RWPE2 (cell line): ENCODE results near the gene LEUTX.

Source experiments
- ATAC-seq: fragments of 200-7000 bp; cut with Tn5 transposase; 3 replicates; pipeline ENCODE4 v1.9.1; 2021; ENCODE audit warnings: low read depth
- DNase-seq: peaks from one replicate; pipeline ENCODE4 v3.0.0-alpha.2; 2020; ENCODE audit warnings: low spot score
- H3K27ac ChIP-seq: fragments of 450-650 bp; 2 replicates; pipeline ENCODE4 v1.5.1; 2017; ENCODE audit warnings: mild to moderate bottlenecking; ENCODE audit not compliant: poor library complexity, severe bottlenecking
- H3K27me3 ChIP-seq: fragments of 250-450 bp; sonication (Bioruptor Pico); 2 replicates; pipeline ENCODE4 v1.5.1; 2021; ENCODE audit warnings: mild to moderate bottlenecking, moderate library complexity; ENCODE audit not compliant: insufficient read depth, poor library complexity, severe bottlenecking
- H3K36me3 ChIP-seq: fragments of 250-450 bp; sonication (Bioruptor Pico); 2 replicates; pipeline ENCODE4 v1.5.1; 2020; ENCODE audit warnings: low read depth, mild to moderate bottlenecking, moderate library complexity
- H3K4me1 ChIP-seq: fragments of 250-450 bp; sonication (Bioruptor Pico); 2 replicates; pipeline ENCODE4 v1.5.1; 2021; ENCODE audit warnings: mild to moderate bottlenecking, moderate library complexity; ENCODE audit not compliant: insufficient read depth, poor library complexity, severe bottlenecking
- H3K4me3 ChIP-seq: fragments of 250-450 bp; sonication (Bioruptor Pico); 2 replicates; pipeline ENCODE4 v1.5.1; 2021; ENCODE audit warnings: mild to moderate bottlenecking, moderate library complexity; ENCODE audit not compliant: severe bottlenecking
- H3K9me3 ChIP-seq: fragments of 250-450 bp; sonication (Bioruptor Pico); 2 replicates; pipeline ENCODE4 v1.5.1; 2021; ENCODE audit warnings: mild to moderate bottlenecking, moderate library complexity; ENCODE audit not compliant: severe bottlenecking
- TF ChIP-seq, protein P1 (sequence below): fragments of 450-650 bp; IDR thresholded peaks from one replicate; pipeline ENCODE4 v1.5.1; 2017; ENCODE audit warnings: mild to moderate bottlenecking, moderate library complexity; ENCODE audit not compliant: poor library complexity, severe bottlenecking

LEUTX gene, protein sequence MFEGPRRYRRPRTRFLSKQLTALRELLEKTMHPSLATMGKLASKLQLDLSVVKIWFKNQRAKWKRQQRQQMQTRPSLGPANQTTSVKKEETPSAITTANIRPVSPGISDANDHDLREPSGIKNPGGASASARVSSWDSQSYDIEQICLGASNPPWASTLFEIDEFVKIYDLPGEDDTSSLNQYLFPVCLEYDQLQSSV

DNA sequence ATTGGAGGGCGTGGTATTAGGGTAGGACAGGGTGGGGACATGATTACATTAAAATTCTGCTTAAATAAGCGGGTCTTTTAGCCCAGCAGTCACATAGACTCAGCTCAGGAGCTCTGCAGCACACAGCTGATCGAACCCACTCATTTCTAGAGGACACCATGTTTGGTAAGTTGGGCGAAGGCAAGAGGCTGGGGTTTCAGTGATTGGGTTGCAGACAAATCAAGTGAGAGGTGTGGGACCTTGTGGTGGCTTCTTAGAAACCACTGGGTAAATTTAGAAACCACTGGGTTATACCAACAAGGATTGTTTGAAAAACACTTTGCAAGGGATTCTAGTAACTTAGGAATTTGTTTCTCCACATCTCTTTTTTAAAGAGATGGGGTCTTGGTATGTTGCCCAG is at the start of gene LEUTX:
Gene LEUTX, plus strand, starts transcription at position 92 of the 400 bp plus-strand sequence. Its CDS starts 67 bp downstream, at position 159.
- Histone ChIP-seq H3K4me3 (no peak within 1 kb of the TSS), H3K4me1 (no peaks in the 10 kb centered on the region), H3K27ac (no peak within 1 kb of the TSS), H3K27me3 (peaks cover 14% of the 10 kb centered on the region), H3K36me3 (no peaks in the 10 kb centered on the region), H3K9me3 (no peaks in the 10 kb centered on the region)
- TF ChIP-seq, protein P1, sequence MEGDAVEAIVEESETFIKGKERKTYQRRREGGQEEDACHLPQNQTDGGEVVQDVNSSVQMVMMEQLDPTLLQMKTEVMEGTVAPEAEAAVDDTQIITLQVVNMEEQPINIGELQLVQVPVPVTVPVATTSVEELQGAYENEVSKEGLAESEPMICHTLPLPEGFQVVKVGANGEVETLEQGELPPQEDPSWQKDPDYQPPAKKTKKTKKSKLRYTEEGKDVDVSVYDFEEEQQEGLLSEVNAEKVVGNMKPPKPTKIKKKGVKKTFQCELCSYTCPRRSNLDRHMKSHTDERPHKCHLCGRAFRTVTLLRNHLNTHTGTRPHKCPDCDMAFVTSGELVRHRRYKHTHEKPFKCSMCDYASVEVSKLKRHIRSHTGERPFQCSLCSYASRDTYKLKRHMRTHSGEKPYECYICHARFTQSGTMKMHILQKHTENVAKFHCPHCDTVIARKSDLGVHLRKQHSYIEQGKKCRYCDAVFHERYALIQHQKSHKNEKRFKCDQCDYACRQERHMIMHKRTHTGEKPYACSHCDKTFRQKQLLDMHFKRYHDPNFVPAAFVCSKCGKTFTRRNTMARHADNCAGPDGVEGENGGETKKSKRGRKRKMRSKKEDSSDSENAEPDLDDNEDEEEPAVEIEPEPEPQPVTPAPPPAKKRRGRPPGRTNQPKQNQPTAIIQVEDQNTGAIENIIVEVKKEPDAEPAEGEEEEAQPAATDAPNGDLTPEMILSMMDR = no peak
- ATAC-seq (no peak), DNase-seq (no peak)

DNA sequence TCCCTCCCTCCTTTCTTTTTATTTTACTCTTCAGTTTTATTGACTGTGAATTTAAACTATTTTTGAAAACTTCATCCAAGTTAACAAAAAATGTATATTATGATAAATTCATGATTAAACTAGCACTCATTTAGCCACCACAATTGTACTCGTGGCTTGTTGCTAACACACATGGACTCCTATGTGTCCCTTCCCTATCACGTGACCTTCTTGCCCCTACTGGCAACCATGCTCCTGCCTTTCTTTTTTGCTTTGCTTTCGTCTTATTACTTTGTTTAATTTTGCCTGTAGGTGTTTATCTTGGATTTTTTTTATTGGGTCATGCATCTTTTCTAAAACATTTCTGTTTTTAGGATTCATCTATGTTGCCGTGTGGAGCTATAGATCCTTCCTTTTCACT is 49.1 kb upstream of the LEUTX start:
- no peak for ATAC-seq
- Histone ChIP-seq H3K4me3 (no peak overlapping the region), H3K4me1 (no peaks in the 10 kb centered on the region), H3K36me3 (no peaks in the 10 kb centered on the region), H3K27me3 (peaks cover 10% of the 10 kb centered on the region), H3K9me3 (no peaks in the 10 kb centered on the region), H3K27ac (no peak overlapping the region)
- DNase-seq = no peak
- TF ChIP-seq, protein P1 = no peak

DNA sequence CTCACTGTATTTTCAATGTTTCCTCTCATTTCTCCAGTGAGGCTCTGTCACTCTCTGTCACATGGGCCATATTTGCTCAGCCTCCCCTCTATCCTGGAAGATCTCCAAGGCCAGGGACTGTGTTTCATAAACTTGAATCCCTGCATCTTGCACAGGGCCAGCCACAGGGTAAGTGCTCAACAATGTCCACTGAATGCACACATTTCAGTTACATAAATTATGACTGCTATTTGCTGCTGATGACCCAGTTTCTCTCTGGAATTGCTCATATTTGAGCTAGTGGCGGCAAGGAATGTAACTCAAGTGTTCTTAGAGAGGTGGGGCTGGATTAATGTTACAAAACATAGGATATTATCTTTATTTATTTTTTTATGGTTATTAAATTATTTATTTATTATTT is 47.0 kb upstream of the LEUTX start:
- H3K27me3 ChIP-seq = peaks cover 10% of the 10 kb centered on the region
- DNase-seq (no peak), ATAC-seq (no peak)
- no peaks in the 10 kb centered on the region for H3K36me3 ChIP-seq
- TF ChIP-seq, protein P1 = no peak
- H3K4me3 ChIP-seq = no peak overlapping the region
- no peaks in the 10 kb centered on the region for H3K4me1 ChIP-seq
- no peaks in the 10 kb centered on the region for H3K9me3 ChIP-seq
- no peak overlapping the region for H3K27ac ChIP-seq

DNA sequence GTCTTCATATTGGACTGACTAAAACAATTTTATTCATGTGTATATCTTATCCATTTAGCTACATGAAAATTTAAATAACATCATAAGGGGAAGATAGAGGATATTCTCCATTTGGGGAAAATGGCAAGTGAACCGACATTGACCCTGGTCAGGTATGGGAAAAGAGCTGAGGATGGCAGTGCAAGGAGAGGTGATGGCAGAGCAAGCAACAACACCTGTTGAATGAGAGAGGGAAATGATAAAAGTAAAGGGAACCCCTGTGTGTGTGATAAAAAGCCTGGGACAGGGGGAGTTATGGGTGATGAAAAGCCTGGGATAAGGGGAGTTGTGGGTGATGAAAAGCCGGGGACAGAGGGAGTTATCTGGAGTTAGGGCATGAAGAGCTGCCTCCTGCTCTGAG is 44.8 kb upstream of the LEUTX start:
- H3K9me3 ChIP-seq = no peaks in the 10 kb centered on the region
- ATAC-seq = no peak
- H3K27ac ChIP-seq = no peak overlapping the region
- no peaks in the 10 kb centered on the region for H3K36me3 ChIP-seq
- peaks cover 17% of the 10 kb centered on the region for H3K27me3 ChIP-seq
- TF ChIP-seq, protein P1 = no peak
- H3K4me1 ChIP-seq = no peaks in the 10 kb centered on the region
- no peak for DNase-seq
- no peak overlapping the region for H3K4me3 ChIP-seq

DNA sequence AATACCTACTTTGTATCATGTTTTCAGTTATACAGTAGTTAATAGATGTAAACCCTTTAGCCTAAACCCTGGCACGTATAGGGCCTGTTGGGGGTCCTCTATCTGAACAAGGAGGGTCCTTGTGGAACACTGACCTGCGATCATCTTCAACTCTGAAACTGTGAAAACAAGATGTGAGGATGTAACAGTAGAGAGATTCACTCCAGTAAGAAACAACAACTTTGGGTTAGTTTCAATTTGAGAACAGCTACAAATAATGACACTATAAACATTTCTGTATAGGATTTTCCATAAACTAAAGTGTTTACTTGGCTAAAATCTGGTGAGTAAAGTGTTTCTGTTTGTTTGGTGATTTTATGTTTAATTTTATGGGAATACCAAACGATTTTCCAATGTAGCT is 43.0 kb upstream of the LEUTX start:
- Histone ChIP-seq H3K36me3 (no peaks in the 10 kb centered on the region), H3K9me3 (no peaks in the 10 kb centered on the region), H3K27me3 (peaks cover 18% of the 10 kb centered on the region), H3K4me1 (no peaks in the 10 kb centered on the region), H3K4me3 (no peak overlapping the region), H3K27ac (no peak overlapping the region)
- TF ChIP-seq, protein P1 = no peak
- ATAC-seq (no peak), DNase-seq (no peak)
